OCI-LY3 (cell line): ENCODE data around the gene ABHD12.

Source experiments
- EZH2phosphoT487 ChIP-seq: fragments of 200-600 bp; shearing (Covaris generic); IDR thresholded peaks from 2 replicates; pipeline ENCODE4 v1.6.1; 2018; ENCODE audit warnings: antibody characterized with exemption, mixed run types, low read depth
- TF ChIP-seq, protein P1 (sequence below): fragments of 200-600, 300-600 bp; sonication (generic); IDR thresholded peaks from 2 replicates; pipeline ENCODE4 v1.5.1; 2014; ENCODE audit warnings: antibody characterized with exemption, low read length, low read depth

DNA sequence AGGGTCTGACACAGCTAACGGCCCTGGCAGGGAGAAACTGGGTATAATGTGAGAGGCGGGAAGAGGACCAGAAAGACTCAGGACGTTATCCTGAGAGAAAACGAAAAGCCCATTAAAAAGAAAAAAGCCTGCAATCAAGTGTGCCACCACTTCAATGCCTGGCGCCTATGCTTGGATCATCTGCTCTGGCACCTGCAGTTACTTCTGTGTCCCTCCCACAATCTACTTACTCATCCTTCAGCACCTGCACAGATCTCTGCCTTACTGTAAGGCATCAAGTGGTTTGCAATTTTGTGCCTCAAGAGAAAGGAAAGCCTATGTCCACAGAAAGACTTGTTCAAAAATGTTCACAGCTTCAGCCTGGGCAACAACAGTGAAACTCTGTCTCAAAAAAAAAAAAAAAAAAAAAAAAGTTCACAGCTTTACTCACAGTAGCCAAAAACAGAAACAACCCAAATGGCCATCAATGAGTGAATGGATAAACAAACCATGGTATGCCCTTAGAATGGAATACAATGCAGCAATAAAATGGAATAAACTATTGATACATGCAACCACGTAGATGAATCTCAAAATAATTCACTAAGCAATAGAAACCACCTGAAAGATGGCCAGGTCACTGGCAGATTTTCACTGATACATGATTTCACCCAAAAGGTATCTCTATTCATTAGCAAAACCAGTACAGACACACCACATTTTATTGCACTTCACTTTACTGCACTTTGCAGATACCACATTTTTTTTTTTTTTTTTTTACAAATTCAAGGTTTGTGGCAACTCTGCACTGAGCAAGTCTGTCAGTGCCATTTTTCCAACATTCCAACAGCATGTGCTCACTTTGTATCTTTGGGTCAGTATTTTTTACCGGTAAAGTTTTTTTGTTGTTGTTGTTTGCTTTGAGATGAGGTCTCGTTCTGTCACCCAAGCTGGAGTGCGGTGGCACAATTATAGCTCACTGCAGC is 48.6 kb downstream of the ABHD12 start:
- TF ChIP-seq, protein P1, sequence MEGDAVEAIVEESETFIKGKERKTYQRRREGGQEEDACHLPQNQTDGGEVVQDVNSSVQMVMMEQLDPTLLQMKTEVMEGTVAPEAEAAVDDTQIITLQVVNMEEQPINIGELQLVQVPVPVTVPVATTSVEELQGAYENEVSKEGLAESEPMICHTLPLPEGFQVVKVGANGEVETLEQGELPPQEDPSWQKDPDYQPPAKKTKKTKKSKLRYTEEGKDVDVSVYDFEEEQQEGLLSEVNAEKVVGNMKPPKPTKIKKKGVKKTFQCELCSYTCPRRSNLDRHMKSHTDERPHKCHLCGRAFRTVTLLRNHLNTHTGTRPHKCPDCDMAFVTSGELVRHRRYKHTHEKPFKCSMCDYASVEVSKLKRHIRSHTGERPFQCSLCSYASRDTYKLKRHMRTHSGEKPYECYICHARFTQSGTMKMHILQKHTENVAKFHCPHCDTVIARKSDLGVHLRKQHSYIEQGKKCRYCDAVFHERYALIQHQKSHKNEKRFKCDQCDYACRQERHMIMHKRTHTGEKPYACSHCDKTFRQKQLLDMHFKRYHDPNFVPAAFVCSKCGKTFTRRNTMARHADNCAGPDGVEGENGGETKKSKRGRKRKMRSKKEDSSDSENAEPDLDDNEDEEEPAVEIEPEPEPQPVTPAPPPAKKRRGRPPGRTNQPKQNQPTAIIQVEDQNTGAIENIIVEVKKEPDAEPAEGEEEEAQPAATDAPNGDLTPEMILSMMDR: no peak
- no peak for TF ChIP-seq EZH2phosphoT487
